Epidermal melanocyte (primary cell): ENCODE data around the gene HCFC2.
"Not testable (repeated sequence)": the region's sequence is repeated elsewhere in the genome, so short reads cannot be mapped to it uniquely, and the experiment has no call there.

Experiments
- DNase-seq: peaks from one replicate; pipeline ENCODE4 v3.0.0; 2011; ENCODE audit warnings: low spot score; ENCODE audit not compliant: insufficient read length

Gene HCFC2

DNA sequence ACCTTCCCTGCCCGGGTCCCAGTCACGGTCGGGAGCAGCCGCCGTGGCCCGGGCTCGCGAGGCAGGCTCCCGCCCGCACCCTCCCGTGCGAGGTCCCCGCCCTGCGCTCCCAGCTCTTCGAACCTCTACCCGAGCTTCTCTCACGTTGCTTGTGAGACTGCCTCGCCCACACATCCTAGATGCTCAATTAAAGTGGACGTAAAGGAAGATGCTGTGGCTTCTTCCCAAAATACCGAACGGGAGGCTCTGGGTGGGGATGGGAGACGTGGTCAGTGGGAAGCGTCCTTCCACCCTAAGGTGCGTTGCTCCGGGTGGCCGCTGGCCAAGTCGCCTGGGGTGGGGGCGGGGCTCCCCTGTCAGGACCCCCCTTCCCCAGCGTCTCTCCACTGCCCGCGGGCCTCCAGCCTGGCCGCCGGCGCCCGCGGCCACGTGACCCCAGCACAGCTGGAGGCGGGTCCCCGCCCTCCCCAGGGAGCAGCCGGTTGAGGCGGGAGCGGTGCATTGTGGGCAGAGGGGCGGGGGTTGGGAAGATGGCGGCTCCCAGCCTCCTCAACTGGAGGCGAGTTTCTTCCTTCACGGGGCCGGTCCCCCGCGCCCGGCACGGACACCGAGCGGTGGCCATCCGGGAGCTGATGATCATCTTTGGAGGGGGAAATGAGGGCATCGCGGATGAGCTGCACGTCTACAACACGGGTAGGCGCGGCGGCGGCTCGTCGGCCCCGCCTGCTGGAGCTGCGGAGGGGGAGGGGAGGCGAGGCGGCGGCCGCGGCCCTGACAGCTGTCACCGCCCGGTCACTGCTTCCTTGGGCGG lies at the start of gene HCFC2:
TSS of gene HCFC2 (plus strand) at position 501 of the 811 bp plus-strand sequence. CDS start at position 531, 30 bp downstream.
- peak; percentile 96 for DNase-seq

GRCh38 chr12:104021862-104022261 lies 42.5 kb upstream of the HCFC2 start:
- not testable (repeated sequence) for DNase-seq

DNA sequence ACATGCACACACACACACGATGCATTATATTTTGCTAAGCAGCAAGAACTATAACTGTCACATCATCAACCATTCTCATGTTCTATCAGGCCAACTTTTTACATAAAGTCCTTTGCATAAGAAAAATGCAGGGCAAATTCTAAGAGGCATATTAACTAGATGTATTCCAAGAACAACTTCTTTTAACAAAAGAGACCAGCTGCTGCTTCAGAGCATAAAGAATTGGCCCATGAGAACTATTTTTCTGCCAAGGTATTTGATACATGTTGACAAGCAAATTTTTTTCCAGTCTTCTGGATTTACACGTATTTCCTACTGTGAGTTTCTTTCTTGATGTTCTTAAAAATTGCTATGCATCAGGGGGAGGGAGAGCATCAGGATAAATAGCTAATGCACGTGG lies 41.5 kb upstream of the HCFC2 start:
- DNase-seq: no peak

DNA sequence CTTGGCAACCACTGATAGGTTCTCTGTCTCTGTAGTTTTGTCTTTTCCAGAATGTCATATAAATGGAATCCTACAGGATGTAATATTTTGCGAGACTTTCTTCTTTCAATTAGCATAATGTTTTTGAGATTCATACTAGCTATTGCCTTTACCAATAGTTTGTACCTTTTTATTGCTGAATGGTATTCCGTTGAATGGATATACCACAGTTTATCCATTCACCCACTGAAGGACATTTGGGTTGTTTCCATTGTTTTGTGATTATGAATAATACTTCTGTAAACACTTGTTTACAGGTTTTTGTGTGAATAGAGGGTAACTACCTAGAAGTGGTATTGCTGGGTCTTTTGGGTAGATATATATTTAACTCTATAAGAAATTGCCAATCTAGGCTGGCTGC lies 40.6 kb upstream of the HCFC2 start:
- DNase-seq: no peak

DNA sequence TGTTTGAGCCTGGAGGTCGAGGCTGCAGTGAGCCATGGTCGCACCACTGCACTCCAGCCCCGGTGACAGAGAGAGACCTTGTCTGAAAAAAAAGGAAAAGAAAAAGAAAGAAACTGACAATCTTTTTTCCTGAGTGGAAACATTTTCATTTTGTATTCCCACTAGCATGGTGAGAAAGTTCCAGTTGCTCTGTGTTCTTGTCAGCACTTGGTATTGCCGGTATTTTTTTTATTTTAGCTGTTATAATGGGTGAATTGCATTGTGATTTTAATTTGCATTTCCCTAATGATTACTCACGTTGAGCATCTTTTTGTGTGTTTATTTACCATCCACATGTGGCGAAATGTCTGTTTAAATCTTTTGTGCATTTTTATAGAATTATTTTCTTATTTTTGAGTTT lies 40.0 kb upstream of the HCFC2 start:
- DNase-seq: no peak

DNA sequence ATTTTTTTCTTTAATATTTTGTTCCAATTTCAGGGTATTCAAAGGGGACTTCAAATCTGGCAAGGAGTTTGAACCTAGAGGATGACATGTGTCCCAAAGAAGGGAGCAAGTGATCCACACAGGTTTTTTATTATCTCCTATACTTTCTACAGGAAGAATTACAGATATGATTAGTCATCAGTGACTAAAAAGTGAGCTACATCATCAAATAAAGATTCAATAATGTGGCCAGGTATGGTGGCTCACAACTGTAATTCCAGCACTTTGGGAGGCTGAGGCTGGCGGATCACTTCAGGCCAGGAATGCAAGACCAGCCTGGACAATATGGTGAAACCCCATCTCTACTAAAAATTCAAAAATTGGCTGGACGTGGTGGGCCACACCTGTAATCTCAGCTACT lies 38.6 kb upstream of the HCFC2 start:
- no peak for DNase-seq

- DNase-seq: peak; percentile 77
These were observed 37.3 kb upstream of the HCFC2 start for GRCh38 chr12:104026841-104027599.

DNA sequence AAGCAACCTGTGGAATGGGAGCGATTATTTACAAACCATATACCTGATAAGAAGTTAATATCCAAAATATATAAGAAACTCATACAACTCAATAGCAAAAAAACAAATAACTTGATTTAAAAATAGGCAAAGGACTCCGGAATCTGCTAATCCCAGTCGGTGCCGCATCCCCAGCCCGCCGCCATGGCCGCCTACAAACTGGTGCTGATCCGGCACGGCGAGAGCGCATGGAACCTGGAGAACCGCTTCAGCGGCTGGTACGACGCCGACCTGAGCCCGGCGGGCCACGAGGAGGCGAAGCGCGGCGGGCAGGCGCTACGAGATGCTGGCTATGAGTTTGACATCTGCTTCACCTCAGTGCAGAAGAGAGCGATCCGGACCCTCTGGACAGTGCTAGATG lies 33.7 kb upstream of the HCFC2 start:
- DNase-seq: not testable (repeated sequence)

DNA sequence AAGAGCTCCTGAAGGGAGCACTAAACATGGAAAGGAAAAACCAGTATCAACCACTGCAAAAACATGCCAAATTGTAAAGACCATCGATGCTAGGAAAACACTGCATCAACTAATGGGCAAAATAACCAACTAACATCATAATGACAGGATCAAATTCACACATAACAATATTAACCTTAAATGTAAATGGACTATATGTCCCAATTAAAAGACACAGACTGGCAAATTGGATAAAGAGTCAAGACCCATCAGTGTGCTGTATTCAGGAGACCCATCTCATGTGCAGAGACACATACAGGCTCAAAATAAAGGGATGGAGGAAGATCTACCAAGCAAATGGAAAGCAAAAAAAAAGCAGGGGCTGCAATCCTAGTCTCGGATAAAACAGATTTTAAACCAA lies 28.2 kb upstream of the HCFC2 start:
- not testable (repeated sequence) for DNase-seq

GRCh38 chr12:104039769-104040168 lies 24.6 kb upstream of the HCFC2 start:
- DNase-seq: not testable (repeated sequence)

GRCh38 chr12:104042580-104042979 lies 21.8 kb upstream of the HCFC2 start:
- DNase-seq: no peak

- DNase-seq: no peak
These were observed 20.2 kb upstream of the HCFC2 start for GRCh38 chr12:104044158-104044557.

GRCh38 chr12:104046306-104046705 lies 18.0 kb upstream of the HCFC2 start:
- DNase-seq: no peak

GRCh38 chr12:104048162-104048561 lies 16.2 kb upstream of the HCFC2 start:
- DNase-seq: no peak

DNA sequence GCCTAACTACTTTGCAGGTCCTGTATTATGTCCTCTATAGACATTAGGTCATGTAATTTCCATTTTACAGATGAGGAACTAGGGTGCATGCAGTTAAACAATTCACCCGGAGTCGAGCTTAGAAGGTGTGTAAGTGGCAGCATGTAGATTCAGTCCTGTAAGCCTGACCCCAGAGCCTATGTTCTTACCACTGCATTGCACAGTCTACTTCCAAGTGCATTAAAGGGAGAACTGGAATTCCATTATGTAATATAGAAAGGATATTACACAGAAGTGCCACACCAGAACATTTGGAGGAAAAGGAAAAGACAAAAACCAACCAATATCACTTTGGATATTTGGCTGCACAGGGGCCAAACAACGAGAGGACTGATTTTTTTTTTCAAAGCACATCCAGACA lies 15.5 kb upstream of the HCFC2 start:
- DNase-seq: no peak

DNA sequence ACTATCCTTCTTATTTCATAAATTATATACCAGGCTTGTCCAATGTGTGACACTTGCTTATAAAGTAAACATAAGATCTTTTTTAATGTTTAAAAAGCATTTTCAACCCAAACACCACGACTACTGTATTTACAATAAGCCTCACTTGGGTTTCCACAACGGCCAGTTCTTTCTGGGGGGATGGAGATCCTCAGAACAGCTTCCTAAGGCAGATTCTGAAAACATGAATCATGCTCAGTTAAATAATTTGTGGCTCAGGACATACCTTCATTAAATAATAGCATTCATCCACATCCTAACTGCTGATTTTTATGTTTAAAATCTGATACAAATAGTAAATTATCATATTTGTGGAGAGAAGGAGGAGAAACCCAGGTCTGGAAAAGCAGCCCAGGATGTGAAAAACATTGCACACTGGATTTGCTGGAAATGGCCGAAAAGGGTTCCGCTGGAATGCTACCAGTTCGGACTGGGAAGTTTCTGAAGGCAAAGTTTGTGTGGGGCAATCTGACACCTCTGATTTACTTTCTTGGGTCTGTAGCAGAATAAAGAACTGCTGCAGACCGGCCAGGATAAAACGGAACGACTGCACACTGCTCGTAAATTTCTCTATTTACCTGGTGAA lies 14.9 kb upstream of the HCFC2 start:
- no peak for DNase-seq

DNA sequence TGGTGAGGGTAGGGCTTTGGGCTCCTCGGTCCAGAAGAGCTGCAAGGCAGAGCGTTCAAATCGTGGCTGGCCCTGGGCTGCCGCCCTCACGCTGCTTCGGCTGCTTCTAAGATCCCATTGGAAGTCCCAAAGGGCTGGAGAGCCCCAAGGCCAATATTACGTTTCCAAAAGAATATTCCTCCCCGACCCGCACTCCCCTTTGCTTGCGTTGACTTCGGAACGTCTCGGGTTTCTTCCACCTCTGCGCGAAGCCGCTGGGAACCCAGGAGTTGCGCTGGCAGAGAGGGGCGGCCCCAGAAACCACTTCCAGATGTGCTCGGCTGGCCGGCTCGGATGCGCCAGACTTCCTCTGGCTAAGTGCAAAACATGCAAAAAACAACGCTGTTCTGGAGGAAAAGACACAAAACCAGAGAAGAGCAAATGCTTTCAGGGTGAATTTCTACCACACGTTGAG lies 14.4 kb upstream of the HCFC2 start, which contains the start of gene GLT8D2:
TSS of gene GLT8D2 (minus strand) at position 285 of the 454 bp plus-strand sequence. CDS start 30,539 bp downstream, outside the sequence.
- peak; percentile 29 for DNase-seq

- no peak for DNase-seq
These were observed 13.9 kb upstream of the HCFC2 start for GRCh38 chr12:104050436-104050835.

GRCh38 chr12:104054681-104055346 lies 9.5 kb upstream of the HCFC2 start:
- DNase-seq: no peak

- DNase-seq: no peak
These were observed 8.5 kb upstream of the HCFC2 start for GRCh38 chr12:104055686-104056388.
